Endothelial cell (in vitro differentiated cells): Measurements from ENCODE around the gene SPPL3. TPM values are rescaled to one million over a fixed set of nuclear protein-coding genes. Genes with fewer than 3 reads are reported as not detected.

Source experiments
- DNase-seq: peaks from one replicate; pipeline ENCODE4 v3.0.0; 2021; ENCODE audit warnings: low spot score
- H3K27ac Mint-ChIP-seq: one replicate; pipeline ENCODE4 v1.8.0; 2021; ENCODE audit warnings: mixed read lengths, inconsistent platforms; ENCODE audit not compliant: unreplicated experiment
- H3K27me3 Mint-ChIP-seq: one replicate; pipeline ENCODE4 v1.8.0; 2021; ENCODE audit warnings: mild to moderate bottlenecking, moderate library complexity, mixed read lengths, inconsistent platforms; ENCODE audit not compliant: unreplicated experiment
- H3K36me3 Mint-ChIP-seq: one replicate; pipeline ENCODE4 v1.8.0; 2021; ENCODE audit warnings: mild to moderate bottlenecking, low read depth, mixed read lengths, inconsistent platforms; ENCODE audit not compliant: unreplicated experiment
- H3K4me1 Mint-ChIP-seq: one replicate; pipeline ENCODE4 v1.8.0; 2021; ENCODE audit warnings: mild to moderate bottlenecking, mixed read lengths, inconsistent platforms; ENCODE audit not compliant: unreplicated experiment
- H3K4me3 Mint-ChIP-seq: one replicate; pipeline ENCODE4 v1.8.0; 2021; ENCODE audit warnings: mild to moderate bottlenecking, mixed read lengths, inconsistent platforms; ENCODE audit not compliant: unreplicated experiment
- H3K9me3 Mint-ChIP-seq: one replicate; pipeline ENCODE4 v1.8.0; 2021; ENCODE audit warnings: mixed read lengths, inconsistent platforms; ENCODE audit not compliant: unreplicated experiment
- total RNA-seq: library from RNA; stranded (reverse); fragmentation: NEBNext Ultra II Directional; extraction: Animal tissue kit (Norgen Biotek cat#: 25700); gene quantifications from one replicate; pipeline ENCODE4 v1.2.1, GENCODE V29; 2021; ENCODE audit not compliant: unreplicated experiment
- TF ChIP-seq, protein P1 (sequence below): fragments of 200-600 bp; sonication (generic); IDR thresholded peaks from one replicate; pipeline ENCODE4 v1.5.0; 2021; ENCODE audit warnings: antibody characterized with exemption; ENCODE audit not compliant: unreplicated experiment

The SPPL3 gene
- total RNA-seq, 1 donor from 2014 or later: 55.4 TPM

DNA sequence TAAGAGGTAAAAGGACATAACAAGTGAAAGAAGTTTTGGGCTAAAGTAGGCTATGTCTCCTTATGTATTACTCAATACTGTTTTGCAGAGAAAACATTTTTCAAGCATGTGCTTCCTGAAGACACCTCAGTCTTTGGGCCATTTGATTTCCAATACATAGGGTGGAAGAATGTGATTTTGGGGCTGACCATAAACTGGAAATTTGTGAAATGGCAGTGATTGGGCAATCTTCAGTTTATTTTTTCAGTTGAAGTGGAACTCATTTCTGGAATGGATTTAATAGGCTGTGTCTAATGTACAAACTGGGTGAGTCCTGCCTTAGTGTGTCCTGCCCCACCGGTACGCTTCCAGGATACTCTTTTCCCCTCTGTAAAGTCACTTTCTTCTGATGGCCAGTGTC lies 181.4 kb downstream of the SPPL3 start:
- peaks cover 8% of the 10 kb centered on the region for H3K27me3 Mint-ChIP-seq
- TF ChIP-seq, protein P1, sequence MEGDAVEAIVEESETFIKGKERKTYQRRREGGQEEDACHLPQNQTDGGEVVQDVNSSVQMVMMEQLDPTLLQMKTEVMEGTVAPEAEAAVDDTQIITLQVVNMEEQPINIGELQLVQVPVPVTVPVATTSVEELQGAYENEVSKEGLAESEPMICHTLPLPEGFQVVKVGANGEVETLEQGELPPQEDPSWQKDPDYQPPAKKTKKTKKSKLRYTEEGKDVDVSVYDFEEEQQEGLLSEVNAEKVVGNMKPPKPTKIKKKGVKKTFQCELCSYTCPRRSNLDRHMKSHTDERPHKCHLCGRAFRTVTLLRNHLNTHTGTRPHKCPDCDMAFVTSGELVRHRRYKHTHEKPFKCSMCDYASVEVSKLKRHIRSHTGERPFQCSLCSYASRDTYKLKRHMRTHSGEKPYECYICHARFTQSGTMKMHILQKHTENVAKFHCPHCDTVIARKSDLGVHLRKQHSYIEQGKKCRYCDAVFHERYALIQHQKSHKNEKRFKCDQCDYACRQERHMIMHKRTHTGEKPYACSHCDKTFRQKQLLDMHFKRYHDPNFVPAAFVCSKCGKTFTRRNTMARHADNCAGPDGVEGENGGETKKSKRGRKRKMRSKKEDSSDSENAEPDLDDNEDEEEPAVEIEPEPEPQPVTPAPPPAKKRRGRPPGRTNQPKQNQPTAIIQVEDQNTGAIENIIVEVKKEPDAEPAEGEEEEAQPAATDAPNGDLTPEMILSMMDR: no peak
- peaks cover 49% of the 10 kb centered on the region for H3K36me3 Mint-ChIP-seq
- no peak overlapping the region for H3K4me3 Mint-ChIP-seq
- no peak for DNase-seq
- H3K27ac Mint-ChIP-seq: no peak overlapping the region
- H3K9me3 Mint-ChIP-seq: no peaks in the 10 kb centered on the region
- H3K4me1 Mint-ChIP-seq: peaks cover 18% of the 10 kb centered on the region

DNA sequence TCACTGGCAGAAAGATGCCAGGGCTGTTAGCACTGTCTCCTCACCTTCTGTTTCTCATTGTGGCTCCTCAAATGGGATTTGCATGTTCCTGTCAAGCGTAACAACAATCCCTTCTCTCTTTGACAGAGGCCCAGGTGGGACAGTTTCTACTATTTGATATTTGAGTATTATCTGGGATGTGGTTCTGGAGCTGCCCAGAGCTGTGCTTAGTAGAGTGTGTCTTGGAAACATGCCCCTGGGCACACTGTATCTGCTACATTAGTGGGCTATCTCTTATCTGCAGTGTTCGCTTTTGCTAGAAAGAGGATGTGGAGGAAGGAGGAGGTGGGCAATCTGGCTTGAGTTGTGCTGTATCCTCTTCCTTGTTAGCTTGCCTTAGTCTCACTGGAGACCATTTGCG lies 182.3 kb downstream of the SPPL3 start:
- H3K27me3 Mint-ChIP-seq: peaks cover 8% of the 10 kb centered on the region
- peaks cover 18% of the 10 kb centered on the region for H3K4me1 Mint-ChIP-seq
- no peak overlapping the region for H3K27ac Mint-ChIP-seq
- DNase-seq: no peak
- no peaks in the 10 kb centered on the region for H3K9me3 Mint-ChIP-seq
- H3K4me3 Mint-ChIP-seq: peak overlapping the region; percentile 43
- H3K36me3 Mint-ChIP-seq: peaks cover 52% of the 10 kb centered on the region
- TF ChIP-seq, protein P1: no peak

DNA sequence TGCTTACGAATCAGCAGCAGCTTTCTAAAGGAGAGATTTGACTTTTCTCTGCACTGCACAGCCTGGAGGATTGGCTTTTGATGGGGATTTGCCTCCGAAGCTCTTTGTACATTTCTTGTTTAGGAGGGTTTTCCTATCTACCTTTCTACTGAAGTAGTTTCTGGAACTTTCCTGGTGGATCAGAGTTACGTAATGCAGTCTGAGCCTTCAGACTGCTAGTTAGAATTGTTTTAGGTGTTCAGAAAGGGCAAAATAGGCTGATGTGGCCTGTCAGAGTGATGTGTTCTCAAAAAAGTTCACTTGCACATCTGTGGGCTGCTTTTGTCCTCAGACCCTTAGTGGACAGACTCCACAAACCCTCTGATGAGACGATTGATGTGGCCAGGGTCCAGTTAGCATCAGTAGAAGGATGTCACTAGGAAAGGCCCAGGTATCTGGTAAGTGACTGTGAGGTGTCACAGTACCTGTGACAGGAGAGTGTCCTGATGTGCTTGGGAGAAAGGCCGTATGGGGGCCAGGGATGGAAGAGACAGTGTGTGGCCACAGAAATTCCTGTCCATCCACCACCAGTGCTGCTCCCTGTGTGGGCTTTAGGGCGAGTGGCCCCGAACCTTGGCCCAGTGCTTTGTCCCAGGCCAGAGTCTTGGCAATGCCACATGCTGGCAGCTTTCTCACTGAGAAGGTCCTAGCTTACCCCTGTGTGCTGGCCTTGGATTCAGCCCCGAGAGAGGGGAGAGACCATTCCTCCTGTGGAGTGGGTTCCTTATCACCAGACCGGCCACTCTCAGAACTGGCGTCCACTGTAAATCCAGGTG lies 183.0 kb downstream of the SPPL3 start:
- peak overlapping the region; percentile 23 for H3K4me3 Mint-ChIP-seq
- peaks cover 6% of the 10 kb centered on the region for H3K27me3 Mint-ChIP-seq
- peaks cover 57% of the 10 kb centered on the region for H3K36me3 Mint-ChIP-seq
- H3K27ac Mint-ChIP-seq: no peak overlapping the region
- DNase-seq: no peak
- no peaks in the 10 kb centered on the region for H3K9me3 Mint-ChIP-seq
- TF ChIP-seq, protein P1: no peak
- H3K4me1 Mint-ChIP-seq: peaks cover 18% of the 10 kb centered on the region

DNA sequence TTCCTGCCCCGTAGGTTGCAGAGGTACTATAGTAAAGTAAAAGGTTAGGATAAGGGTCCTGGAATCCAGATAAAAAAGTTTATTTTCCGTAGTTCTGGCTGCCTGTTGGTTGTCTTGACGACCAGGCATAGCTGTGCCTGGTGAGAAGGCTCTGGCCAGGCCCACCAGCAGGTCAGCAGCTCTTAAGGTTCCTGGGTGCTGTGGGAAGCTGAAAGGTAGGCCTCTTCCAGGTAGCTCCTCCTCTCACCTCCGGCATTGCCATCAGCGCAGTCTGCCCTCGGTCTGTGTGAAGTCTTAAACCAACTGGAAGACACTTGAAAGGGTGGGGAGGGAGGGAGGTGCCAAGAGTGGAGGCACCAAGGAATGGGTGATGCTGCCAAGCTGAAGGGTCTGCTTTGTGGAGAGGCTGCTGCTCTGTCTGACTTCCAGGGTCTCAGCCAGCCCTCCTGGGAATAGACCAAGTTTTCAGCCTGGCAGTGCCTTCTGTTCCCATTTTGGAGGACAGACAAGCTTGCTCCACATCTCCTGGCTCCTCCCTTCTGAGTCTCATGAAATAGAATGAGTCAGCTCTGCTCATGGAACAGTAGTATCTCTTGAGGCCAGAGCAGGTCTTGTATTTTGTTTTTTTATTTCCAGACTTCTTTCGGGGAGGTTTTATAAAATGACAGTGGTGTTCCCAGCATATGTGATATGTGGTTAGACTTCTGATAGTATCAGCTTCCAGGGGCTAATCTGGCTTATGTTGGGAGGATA lies 183.7 kb downstream of the SPPL3 start:
- no peak for DNase-seq
- no peak overlapping the region for H3K27ac Mint-ChIP-seq
- H3K4me1 Mint-ChIP-seq: peaks cover 18% of the 10 kb centered on the region
- TF ChIP-seq, protein P1: no peak
- H3K4me3 Mint-ChIP-seq: peak overlapping the region; percentile 37
- no peaks in the 10 kb centered on the region for H3K9me3 Mint-ChIP-seq
- peaks cover 55% of the 10 kb centered on the region for H3K36me3 Mint-ChIP-seq
- peaks cover 6% of the 10 kb centered on the region for H3K27me3 Mint-ChIP-seq
